ENCODE data around the gene DAB1.

The DAB1 gene

GRCh38 chr1:57012315-57012714, 411.5 kb downstream of the DAB1 start:
- DNase-seq = no peak

DNA sequence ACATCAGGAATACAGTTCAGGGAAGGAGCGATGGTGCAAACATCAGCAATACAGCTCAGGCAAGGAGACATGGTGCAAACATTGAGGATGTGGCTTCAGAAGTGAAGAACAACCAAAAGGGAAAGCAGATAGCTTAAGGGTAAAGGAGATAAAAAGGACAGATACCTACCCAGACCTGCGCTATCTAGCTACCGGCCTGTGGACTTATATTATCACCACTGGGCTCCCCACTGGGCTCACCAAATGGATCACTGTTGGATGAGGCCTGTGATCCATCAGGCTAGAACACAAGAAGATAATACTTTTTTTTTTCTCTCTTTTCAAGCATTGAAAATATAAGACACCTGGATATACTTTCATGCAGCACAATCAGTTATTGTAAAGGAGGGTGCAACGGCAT, 413.3 kb downstream of the DAB1 start:
- DNase-seq = no peak

GRCh38 chr1:57007948-57008347, 415.9 kb downstream of the DAB1 start:
- DNase-seq = no peak

DNA sequence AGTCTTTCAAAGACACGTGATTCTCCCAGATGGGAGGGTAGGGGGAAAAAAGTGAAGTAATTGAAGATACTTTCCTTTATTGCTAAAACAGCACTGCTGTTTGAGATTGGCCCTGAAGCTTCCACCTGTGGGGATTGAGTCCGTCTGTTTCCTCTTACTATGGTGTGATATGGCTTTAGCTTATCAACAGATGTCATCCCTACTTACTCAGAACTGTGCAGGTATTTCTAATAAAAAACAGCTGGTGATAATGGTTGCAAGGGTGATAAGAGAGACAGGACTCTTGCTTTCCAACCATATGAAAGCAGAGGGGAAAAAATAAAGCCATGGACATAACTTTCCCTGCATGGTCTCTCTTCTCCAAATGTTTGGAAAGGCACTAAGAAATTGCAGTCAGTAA, 416.4 kb downstream of the DAB1 start:
- no peak for DNase-seq

DNA sequence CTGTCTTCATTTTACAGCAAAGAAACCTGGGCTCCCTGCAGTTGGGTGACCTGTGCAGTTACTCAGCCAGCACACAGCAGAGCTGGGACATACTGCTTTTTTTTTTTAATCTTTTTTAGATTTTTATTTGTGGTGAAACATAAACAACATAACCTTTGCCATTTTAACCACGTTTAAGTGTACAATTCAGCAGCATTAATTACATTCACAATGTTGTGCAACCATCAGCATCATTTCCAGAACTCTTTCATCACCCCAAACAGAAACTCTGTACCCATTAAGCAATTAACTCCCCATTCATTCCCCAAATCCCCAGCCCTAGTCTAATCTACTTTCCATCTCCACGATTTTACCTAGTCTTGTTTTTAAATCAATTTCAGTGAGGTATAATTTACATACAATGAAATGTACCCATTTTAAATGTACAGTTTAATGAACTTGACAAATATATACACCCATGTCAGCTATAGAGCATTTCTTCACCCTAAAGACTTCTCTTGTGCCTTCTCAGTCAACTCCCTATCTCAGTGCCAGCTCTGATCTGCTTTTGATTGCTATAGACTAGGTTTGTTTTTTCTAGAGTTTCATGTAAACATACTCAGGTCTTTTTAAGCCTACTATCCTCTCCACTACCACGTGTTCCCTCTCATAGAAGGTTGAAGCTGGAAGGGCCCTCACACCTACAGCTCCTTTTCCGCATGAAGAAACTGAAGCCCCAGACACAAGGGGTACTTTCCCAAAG, 420.3 kb downstream of the DAB1 start:
- no peak for DNase-seq

GRCh38 chr1:56995414-56996100, 428.3 kb downstream of the DAB1 start:
- DNase-seq = no peak

GRCh38 chr1:56993475-56993874, 430.4 kb downstream of the DAB1 start:
- DNase-seq = no peak

- DNase-seq = no peak
Observed at GRCh38 chr1:56992318-56993125, 431.3 kb downstream of the DAB1 start.

GRCh38 chr1:56991576-56991975, 432.3 kb downstream of the DAB1 start:
- no peak for DNase-seq

GRCh38 chr1:56986397-56986796, 437.5 kb downstream of the DAB1 start:
- DNase-seq = no peak

DNA sequence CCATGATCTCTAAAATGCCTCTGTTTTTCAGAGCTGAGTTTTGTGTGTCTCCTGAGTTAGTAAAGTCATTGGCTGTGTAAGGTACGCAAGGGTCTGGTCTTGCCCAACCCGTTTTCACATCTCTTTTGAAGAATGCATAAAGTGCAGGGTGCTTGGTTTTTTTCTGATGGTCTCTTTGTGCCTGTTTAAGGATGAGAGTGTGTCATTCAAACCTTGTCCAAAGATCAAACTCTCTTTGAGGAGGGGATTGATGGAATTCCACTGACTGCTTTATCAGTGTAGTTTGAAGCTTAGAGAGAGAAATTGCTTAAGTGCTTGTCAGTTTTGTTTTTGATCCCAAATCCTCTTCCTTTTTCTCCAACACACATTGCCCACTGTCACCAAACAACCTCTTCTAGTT, 438.0 kb downstream of the DAB1 start:
- no peak for DNase-seq

- no peak for DNase-seq
Observed at GRCh38 chr1:56983484-56983883, 440.4 kb downstream of the DAB1 start.

- no peak for DNase-seq
Observed at GRCh38 chr1:56979986-56980755, 443.7 kb downstream of the DAB1 start.

GRCh38 chr1:56978819-56979218, 445.0 kb downstream of the DAB1 start:
- DNase-seq = no peak

DNA sequence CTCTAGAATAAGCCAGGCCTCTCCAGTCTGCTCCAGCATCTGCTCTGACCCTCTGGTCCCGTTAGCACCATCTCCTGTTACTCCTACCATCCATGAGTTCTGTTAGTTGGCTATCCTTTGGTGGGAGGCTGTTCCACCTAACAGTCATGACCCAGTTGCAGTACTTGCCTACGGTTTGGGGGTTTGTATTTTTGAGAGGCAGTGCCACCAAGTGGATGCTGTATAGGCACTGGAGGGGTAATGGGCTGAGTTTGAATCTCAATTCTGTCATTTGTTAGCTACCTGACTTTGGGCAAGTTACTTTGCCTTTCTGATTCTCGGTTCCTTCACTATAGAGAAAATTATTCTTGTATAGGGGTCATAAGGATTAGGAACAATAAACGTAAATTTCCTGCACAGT, 445.9 kb downstream of the DAB1 start:
- no peak for DNase-seq

DNA sequence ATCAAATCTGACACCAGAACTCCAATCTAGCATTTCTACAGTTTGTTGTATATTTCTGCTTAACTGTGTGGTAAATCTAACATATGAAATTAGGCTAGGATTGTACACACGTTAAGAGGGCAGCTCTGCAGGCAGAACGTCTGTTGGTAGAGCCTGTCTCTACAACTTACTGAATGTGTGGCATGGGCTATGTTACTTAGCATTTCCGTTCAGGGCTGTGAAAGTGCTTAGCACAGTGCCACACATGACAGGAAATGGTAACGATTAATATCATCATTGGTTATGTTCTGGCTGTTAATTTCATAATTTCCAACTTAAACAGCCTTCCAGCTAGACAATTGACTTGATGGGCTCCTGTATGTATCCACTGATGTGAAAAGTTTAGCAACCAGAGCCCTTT, 448.4 kb downstream of the DAB1 start:
- DNase-seq = no peak

- no peak for DNase-seq
Observed at GRCh38 chr1:56973923-56974742, 449.7 kb downstream of the DAB1 start.

GRCh38 chr1:56972976-56973375, 450.9 kb downstream of the DAB1 start:
- DNase-seq = no peak

DNA sequence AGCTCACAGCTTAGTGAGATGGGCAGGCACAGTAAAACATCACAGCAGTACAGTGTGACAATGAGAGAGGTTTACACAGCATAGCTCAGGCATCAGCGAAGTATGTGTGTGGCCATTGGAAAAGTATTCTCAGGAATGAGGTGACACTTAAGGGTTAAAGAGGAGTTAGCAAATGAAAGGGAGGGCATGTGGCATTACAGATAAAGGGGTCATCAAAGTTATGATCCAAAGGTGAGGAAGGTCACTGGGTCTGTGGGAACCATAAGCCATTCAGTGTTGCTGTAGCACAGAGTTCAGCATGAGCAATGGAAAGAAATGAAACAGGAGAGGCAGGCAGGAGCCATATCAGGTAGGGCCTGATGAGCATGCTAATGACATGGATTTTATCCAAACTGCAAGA, 453.6 kb downstream of the DAB1 start:
- no peak for DNase-seq

GRCh38 chr1:56968878-56969495, 454.9 kb downstream of the DAB1 start:
- no peak for DNase-seq
